GM12878 (cell line): Measurements from ENCODE around the gene RAPGEF6. TPM values are rescaled to one million over a fixed set of nuclear protein-coding genes. Genes with fewer than 3 reads are reported as not detected.

Experiments used
- BRCA1 ChIP-seq: IDR thresholded peaks from 2 replicates; pipeline ENCODE4 v1.6.1; 2011; ENCODE audit warnings: low read depth, low read length, improper control_type of control experiment
- CTCF ChIP-seq, 3 experiments: IDR thresholded peaks in 2 of 3; conservative IDR thresholded peaks in 1 of 3; 2 replicates each; pipeline ENCODE4 v1.5.1; 2011; ENCODE audit warnings: low read depth in 3 of 3, low read length in 3 of 3, mild to moderate bottlenecking in 3 of 3, control low read depth in 2 of 3, moderate library complexity in 2 of 3, inconsistent platforms in 1 of 3, mixed read lengths in 1 of 3; ENCODE audit not compliant: control insufficient read depth in 2 of 3, insufficient read depth in 1 of 3; ENCODE audit errors: extremely low read depth in 1 of 3
- GABPA ChIP-seq: IDR thresholded peaks from 2 replicates; pipeline ENCODE4 v1.6.1; 2014; ENCODE audit warnings: antibody characterized with exemption, low read depth, mild to moderate bottlenecking, inconsistent platforms
- IKZF2 ChIP-seq, 2 experiments: fragments of 450-650 bp; IDR thresholded peaks; 2 replicates each; pipeline ENCODE4 v1.6.1; 2017; ENCODE audit warnings: mild to moderate bottlenecking in 2 of 2, moderate library complexity in 2 of 2
- MYC ChIP-seq: IDR thresholded peaks from 2 replicates; pipeline ENCODE4 v1.6.1; 2011; ENCODE audit warnings: mild to moderate bottlenecking, low read length, moderate library complexity, inconsistent platforms; ENCODE audit not compliant: insufficient read depth, insufficient replicate concordance, insufficient read length, severe bottlenecking
- POU2F2 ChIP-seq: IDR thresholded peaks from 3 replicates; pipeline ENCODE4 v1.6.1; 2011; ENCODE audit warnings: low read depth, mild to moderate bottlenecking, low read length, borderline replicate concordance
- TAF1 ChIP-seq: IDR thresholded peaks from 2 replicates; pipeline ENCODE4 v1.6.1; 2011; ENCODE audit warnings: mild to moderate bottlenecking, low read depth, low read length, borderline replicate concordance
- ZBTB4 ChIP-seq: fragments of 450-650 bp; formaldehyde crosslinking; IDR thresholded peaks from 2 replicates; pipeline ENCODE4 v1.4.0; 2022; ENCODE audit warnings: mild to moderate bottlenecking, moderate library complexity
- ZNF207 ChIP-seq: fragments of 450-650 bp; IDR thresholded peaks from 2 replicates; pipeline ENCODE4 v1.6.1; 2014; ENCODE audit warnings: antibody characterized with exemption, mild to moderate bottlenecking, borderline replicate concordance
- polyA plus RNA-seq, 11 experiments: library from polyadenylated mRNA; depleted of rRNA in 4 of 11; unstranded in 6 of 11; stranded (reverse) in 5 of 11; fragments of >200 nt; fragmentation: Nextera tagmentation in 4 of 11; fragmentation: Illumina TruSeq in 1 of 11; extraction: Ambion mirVana in 4 of 11; extraction: Trizol in 1 of 11; gene quantifications; 1 replicate in 1 of 11; 2 replicates in 10 of 11; pipeline versions ENCODE4 v1.2.1 to v1.2.3, GENCODE V29; 2011 to 2016; ENCODE audit warnings: inconsistent platforms in 2 of 11, missing spikeins in 2 of 11, low read depth in 1 of 11
- total RNA-seq, 4 experiments: library from RNA; depleted of rRNA in 3 of 4; stranded (reverse); fragments of >200 nt in 3 of 4; fragmentation: Illumina TruSeq in 1 of 4; extraction: Trizol in 1 of 4; gene quantifications; 2 replicates each; pipeline versions ENCODE4 v1.2.1 to v1.2.3, GENCODE V29; 2013 to 2021

RAPGEF6 gene
- total and polyA plus RNA-seq, 10 of the 15 experiments (the other 5 are each of a cell fraction or from before 2014, with no cell fraction given): 2.9 to 24.0 (median 14.2) TPM

GRCh38 chr5:131630208-131630962 is 4.6 kb downstream of the RAPGEF6 start (continued):
- no peak for TF ChIP-seq TAF1
- TF ChIP-seq ZNF207: no peak
- TF ChIP-seq POU2F2: no peak
- no peak for TF ChIP-seq BRCA1
- no peak for TF ChIP-seq MYC
- TF ChIP-seq CTCF (IDR thresholded peaks at IDR 0.05 in 2 of 3, conservative IDR thresholded peaks at IDR 0.05 in 1 of 3; ENCODE audit: control insufficient read depth in 2 of 3, extremely low read depth in 1 of 3, insufficient read depth in 1 of 3, low read depth in 3 of 3, low read length in 3 of 3): no peak
- TF ChIP-seq ZBTB4 (CRISPR knock-in tag): no peak
- TF ChIP-seq IKZF2 (IDR thresholded peaks at IDR 0.05): no peak
- TF ChIP-seq GABPA: no peak
- TF ChIP-seq, all 136 proteins: peak for 0
